GM12873 (cell line): ENCODE data around the gene B4GALNT2.

Experiments used
- TF ChIP-seq, protein P1 (sequence below): IDR thresholded peaks from 2 replicates; pipeline ENCODE4 v1.5.1; 2012; ENCODE audit warnings: low read depth, mild to moderate bottlenecking, moderate library complexity, low read length, control low read depth; ENCODE audit not compliant: insufficient read depth; ENCODE audit errors: missing control alignments

Gene B4GALNT2

DNA sequence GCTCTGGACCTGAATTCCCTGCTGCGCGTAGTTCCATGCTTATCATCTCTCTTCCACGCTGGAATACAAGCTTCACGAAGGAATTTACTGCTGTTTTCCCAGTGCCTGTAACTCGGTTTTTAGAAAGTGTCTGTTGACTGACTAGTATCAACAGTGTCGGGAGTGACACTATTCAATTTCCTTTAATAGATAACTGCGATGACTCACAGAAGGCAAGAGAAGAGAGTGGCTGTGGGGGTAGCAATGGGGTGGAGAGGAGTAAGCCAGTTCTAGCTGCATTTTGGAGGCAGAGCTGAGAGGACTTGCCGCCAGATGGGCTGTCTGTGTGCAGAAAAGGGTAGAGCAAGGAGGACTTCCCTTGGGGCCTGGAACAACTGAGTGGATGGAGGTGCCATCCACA lies 25.2 kb downstream of the B4GALNT2 start:
- TF ChIP-seq, protein P1, sequence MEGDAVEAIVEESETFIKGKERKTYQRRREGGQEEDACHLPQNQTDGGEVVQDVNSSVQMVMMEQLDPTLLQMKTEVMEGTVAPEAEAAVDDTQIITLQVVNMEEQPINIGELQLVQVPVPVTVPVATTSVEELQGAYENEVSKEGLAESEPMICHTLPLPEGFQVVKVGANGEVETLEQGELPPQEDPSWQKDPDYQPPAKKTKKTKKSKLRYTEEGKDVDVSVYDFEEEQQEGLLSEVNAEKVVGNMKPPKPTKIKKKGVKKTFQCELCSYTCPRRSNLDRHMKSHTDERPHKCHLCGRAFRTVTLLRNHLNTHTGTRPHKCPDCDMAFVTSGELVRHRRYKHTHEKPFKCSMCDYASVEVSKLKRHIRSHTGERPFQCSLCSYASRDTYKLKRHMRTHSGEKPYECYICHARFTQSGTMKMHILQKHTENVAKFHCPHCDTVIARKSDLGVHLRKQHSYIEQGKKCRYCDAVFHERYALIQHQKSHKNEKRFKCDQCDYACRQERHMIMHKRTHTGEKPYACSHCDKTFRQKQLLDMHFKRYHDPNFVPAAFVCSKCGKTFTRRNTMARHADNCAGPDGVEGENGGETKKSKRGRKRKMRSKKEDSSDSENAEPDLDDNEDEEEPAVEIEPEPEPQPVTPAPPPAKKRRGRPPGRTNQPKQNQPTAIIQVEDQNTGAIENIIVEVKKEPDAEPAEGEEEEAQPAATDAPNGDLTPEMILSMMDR: no peak

DNA sequence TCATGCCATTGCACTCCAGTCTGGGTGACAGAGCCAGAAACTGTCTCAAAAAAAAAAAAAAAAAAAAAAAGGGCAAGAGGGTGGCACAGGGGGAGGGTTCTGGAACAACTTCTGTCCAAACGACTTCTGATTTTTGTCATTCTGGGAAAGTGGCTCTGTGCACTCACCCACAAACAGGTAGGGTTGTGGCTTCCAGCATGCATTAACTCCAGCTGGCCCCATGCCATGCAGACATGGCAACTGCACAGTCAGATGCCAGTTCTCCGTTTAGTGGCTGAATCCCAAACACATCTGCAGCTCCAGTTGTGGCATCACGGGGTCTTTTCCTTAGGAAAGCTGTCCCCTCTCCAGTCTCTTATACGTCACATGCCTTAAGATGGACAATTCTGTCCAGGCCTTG lies 30.3 kb downstream of the B4GALNT2 start:
- TF ChIP-seq, protein P1: no peak

DNA sequence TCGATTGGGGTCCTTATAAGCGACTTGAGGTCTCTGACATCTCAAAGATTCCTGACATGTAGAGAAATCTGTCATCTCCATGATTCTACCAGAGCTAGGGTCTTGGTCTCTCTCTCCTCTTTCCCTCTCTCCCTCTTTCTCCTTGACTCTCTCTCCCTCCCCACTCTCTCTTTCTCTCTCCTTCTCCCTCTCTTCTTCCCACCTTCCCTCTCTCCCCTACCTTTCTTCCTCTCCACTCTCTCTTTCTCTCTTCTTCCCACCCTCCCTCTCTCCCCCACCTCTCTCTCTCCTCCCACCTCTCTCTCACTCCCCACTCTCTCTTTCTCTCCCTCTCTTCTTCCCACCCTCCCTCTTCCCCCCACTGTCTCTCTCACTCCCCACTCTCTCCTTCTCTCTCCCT lies 32.6 kb downstream of the B4GALNT2 start:
- TF ChIP-seq, protein P1: no peak

DNA sequence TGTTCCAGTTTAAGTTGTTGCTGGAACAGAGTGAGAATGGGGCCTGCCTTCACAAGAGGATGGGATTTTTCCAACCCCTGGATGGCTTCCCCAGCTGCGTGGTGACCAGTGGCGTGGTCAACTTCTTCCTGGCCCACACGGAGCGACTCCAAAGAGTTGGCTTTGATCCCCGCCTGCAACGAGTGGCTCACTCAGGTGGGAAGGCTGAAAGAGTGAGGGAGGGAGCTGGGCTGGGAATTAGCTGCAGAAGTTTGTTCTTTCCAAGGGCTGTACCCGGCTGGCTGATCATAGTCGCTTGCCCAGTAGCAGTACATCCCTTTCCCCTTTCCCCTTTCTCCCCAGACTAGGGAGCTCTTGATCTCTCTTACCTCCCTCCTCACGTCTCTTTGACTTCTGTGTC lies 36.1 kb downstream of the B4GALNT2 start:
- TF ChIP-seq, protein P1: no peak

DNA sequence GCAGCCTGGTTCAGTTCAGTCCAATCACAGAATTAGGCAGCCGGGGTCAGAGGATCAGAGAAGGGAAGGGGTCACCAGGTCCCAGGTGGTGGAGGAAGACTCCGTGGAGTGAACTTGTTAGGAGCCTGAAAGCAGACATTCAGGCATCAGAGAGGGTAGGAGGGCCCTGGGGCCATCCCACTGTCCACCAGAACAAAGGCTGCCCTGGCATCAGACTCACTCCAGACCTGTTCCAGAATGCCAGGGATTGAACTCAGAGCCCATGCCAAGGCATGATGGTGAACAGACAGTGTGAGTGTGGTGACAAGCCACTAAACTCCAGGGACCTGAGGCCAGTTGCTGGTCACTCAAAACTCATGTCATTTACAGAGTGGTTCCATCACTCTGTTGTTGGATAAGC lies 37.6 kb downstream of the B4GALNT2 start:
- TF ChIP-seq, protein P1: no peak

DNA sequence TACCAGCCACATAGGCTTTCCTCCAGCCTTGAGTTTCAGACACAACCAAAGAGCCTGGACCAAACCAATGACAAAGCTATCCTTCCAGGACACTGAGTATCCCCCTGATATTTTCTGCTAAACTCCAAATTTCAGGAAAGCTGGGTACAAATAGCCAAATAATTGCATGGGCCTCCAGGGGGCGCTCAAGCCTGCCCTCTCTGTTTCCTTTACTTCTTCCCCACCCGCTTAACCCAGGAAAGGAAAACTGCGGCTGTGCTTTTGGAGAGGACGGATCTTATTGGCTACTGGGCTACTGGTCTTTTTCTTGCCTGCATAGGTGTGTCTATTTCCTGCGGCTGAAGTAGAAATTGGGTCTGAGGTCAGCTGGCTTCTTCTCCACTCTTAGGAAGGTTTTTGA lies 47.7 kb downstream of the B4GALNT2 start:
- TF ChIP-seq, protein P1: peak; percentile 89

DNA sequence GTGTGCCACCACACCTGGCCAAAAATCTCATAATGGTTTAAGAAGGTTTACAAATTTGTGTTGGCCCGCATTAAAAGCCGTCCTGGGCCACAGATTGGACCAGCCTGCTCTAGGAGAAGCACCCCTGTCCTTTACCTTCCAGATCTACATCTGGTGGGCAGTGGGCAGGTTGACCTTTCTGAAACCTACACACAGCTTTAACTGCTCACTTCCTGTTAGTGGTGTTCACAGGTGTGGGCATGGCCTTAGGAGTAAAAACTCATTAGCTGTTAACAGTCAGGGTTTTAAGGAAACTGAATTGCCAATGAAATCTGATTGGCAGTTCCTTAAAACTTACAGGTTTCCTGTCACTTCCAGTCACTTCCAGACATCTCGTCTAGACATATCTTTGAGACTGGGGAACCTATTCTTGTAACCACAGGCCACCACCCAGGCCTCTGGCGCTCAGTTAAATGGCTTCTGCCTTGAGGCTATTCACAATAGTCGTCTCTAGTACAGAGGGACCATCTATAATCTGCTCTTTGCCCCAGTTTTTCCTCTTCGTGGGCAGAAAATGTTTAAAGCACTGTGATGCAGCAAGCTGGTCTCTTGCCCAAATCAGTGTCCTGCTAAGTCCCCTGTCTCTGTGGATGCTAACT lies 48.5 kb downstream of the B4GALNT2 start:
- TF ChIP-seq, protein P1: no peak
